HL-60 (cell line): ENCODE measurements around the gene NME1.
"Not testable (repeated sequence)": the region's sequence is repeated elsewhere in the genome, so short reads cannot be mapped to it uniquely, and the experiment has no call there.

Source experiments
- DNase-seq, 2 experiments: peaks; one replicate each; pipeline ENCODE4 v3.0.0-alpha.2; 2010 to 2020; ENCODE audit warnings: low read depth in 1 of 2, low spot score in 1 of 2
- H3K27ac ChIP-seq: fragments of 250-450 bp; sonication (Bioruptor Pico); replicated peaks from 2 replicates; pipeline ENCODE4 v1.5.1; 2020; ENCODE audit warnings: mild to moderate bottlenecking, moderate library complexity
- H3K27me3 ChIP-seq: fragments of 250-450 bp; sonication (Bioruptor Pico); 2 replicates; pipeline ENCODE4 v1.5.1; 2021; ENCODE audit warnings: mild to moderate bottlenecking, moderate library complexity; ENCODE audit not compliant: insufficient read depth, poor library complexity, severe bottlenecking
- H3K4me3 ChIP-seq: replicated peaks from 2 replicates; pipeline ENCODE4 v1.5.1; 2011; ENCODE audit warnings: mild to moderate bottlenecking, control low read depth, low read length; ENCODE audit not compliant: insufficient read depth
- GABPA ChIP-seq: IDR thresholded peaks from 2 replicates; pipeline ENCODE4 v1.6.1; 2012; ENCODE audit warnings: low read depth
- POLR2AphosphoS5 ChIP-seq: IDR thresholded peaks from 2 replicates; pipeline ENCODE4 v1.6.1; 2012; ENCODE audit warnings: low read depth
- SPI1 ChIP-seq: IDR thresholded peaks from 2 replicates; pipeline ENCODE4 v1.6.1; 2012; ENCODE audit warnings: low read depth, mild to moderate bottlenecking, borderline replicate concordance
- TF ChIP-seq, protein P1 (sequence below): IDR thresholded peaks from one replicate; pipeline ENCODE4 v1.5.1; 2011; ENCODE audit warnings: low read length, control low read depth, inconsistent platforms; ENCODE audit not compliant: insufficient read depth
- TF ChIP-seq, protein P2 (sequence below): IDR thresholded peaks from 2 replicates; pipeline ENCODE4 v1.6.1; 2012; ENCODE audit warnings: low read depth; ENCODE audit not compliant: insufficient replicate concordance

NME1 gene

DNA sequence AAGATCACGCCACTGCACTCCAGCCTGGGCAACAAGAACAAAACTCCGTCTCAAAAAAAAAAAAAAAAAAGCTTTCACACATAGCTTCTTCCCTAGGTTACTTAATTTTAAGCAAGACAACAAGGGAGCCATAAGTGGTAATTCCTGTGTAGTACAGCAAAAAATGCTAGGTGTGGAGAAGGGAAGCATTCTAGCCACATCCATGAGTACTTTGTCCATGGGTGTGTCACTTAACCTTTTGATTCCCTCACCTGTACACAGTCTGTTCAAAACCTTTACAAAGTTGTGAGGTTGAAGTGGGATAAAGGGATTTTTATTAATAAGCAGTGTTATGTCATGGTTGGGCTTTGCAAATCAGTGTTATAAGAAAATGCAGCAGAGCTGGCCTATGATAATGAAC, 17.4 kb downstream of the NME1 start:
- Histone ChIP-seq H3K27ac (no peak overlapping the region), H3K4me3 (no peak overlapping the region), H3K27me3 (no peaks in the 10 kb centered on the region)
- TF ChIP-seq, protein P1, sequence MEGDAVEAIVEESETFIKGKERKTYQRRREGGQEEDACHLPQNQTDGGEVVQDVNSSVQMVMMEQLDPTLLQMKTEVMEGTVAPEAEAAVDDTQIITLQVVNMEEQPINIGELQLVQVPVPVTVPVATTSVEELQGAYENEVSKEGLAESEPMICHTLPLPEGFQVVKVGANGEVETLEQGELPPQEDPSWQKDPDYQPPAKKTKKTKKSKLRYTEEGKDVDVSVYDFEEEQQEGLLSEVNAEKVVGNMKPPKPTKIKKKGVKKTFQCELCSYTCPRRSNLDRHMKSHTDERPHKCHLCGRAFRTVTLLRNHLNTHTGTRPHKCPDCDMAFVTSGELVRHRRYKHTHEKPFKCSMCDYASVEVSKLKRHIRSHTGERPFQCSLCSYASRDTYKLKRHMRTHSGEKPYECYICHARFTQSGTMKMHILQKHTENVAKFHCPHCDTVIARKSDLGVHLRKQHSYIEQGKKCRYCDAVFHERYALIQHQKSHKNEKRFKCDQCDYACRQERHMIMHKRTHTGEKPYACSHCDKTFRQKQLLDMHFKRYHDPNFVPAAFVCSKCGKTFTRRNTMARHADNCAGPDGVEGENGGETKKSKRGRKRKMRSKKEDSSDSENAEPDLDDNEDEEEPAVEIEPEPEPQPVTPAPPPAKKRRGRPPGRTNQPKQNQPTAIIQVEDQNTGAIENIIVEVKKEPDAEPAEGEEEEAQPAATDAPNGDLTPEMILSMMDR: no peak
- TF ChIP-seq GABPA: no peak
- TF ChIP-seq, protein P2, sequence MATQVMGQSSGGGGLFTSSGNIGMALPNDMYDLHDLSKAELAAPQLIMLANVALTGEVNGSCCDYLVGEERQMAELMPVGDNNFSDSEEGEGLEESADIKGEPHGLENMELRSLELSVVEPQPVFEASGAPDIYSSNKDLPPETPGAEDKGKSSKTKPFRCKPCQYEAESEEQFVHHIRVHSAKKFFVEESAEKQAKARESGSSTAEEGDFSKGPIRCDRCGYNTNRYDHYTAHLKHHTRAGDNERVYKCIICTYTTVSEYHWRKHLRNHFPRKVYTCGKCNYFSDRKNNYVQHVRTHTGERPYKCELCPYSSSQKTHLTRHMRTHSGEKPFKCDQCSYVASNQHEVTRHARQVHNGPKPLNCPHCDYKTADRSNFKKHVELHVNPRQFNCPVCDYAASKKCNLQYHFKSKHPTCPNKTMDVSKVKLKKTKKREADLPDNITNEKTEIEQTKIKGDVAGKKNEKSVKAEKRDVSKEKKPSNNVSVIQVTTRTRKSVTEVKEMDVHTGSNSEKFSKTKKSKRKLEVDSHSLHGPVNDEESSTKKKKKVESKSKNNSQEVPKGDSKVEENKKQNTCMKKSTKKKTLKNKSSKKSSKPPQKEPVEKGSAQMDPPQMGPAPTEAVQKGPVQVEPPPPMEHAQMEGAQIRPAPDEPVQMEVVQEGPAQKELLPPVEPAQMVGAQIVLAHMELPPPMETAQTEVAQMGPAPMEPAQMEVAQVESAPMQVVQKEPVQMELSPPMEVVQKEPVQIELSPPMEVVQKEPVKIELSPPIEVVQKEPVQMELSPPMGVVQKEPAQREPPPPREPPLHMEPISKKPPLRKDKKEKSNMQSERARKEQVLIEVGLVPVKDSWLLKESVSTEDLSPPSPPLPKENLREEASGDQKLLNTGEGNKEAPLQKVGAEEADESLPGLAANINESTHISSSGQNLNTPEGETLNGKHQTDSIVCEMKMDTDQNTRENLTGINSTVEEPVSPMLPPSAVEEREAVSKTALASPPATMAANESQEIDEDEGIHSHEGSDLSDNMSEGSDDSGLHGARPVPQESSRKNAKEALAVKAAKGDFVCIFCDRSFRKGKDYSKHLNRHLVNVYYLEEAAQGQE: no peak
- TF ChIP-seq SPI1: no peak
- TF ChIP-seq POLR2AphosphoS5: no peak
- no peak for DNase-seq

DNA sequence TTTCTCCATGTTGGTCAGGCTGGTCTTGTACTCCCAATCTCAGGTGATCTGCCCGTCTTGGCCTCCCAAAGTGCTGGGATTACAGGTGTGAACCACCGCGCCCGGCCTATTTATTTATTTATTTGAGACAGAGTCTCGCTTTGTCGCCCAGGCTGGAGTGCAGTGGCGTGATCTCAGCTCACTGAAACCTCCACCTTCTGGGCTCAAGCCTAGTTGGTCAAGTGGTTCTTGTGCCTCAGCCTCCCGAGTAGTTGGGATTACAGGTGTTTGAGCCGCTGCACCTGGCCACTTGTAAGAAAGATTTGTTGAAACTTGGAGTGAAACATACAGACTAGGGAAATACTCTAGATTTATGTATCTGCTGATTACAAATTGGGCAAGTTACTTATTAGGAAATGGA, 18.7 kb downstream of the NME1 start:
- H3K4me3 ChIP-seq, DNase-seq, H3K27me3 ChIP-seq, H3K27ac ChIP-seq: not testable (repeated sequence)

DNA sequence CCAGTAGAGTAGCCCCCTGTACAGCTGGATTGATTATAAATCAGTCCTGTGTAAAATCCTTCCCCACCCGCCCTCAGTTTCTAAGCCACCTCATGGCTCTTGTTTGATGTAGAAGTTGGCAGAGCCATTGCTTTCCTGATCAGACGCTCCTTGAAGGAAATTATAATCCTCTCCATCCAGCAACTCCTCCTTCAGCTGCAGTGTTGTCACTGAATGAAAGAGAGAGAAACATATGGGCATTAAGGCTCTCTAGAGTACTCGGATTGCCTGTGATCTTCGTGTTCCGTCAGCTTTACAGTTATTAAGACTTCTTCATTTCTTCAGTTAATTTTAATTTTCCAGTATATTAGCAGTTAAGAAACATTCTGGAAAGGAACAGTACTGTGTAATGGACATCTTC, 27.1 kb downstream of the NME1 start:
- H3K27me3 ChIP-seq: no peaks in the 10 kb centered on the region
- H3K4me3 ChIP-seq: no peak overlapping the region
- no peak for DNase-seq
- no peak overlapping the region for H3K27ac ChIP-seq
- TF ChIP-seq, protein P1: no peak
- TF ChIP-seq GABPA: no peak
- TF ChIP-seq, protein P2: no peak
- TF ChIP-seq SPI1: no peak
- TF ChIP-seq POLR2AphosphoS5: no peak

DNA sequence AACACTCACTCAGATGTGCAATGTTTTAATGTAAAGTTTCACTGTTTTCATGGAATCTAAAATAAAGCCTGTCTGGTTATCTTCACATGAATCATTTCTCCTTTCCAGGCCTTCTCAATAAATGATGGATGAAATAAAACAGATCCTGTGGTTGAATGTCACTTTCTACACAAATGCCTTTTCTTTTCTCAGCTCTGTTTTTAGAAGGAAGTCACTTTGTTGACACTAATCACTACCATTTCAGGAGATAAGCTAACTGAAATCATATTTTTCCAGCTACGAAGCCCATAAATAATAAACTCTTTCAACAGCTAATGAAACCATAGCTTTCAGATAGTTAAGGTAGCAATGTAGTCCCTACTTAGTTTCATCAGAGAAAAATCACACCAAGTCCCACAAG, 30.8 kb downstream of the NME1 start:
- no peak for DNase-seq
- H3K27ac ChIP-seq: no peak overlapping the region
- no peaks in the 10 kb centered on the region for H3K27me3 ChIP-seq
- TF ChIP-seq POLR2AphosphoS5: no peak
- TF ChIP-seq SPI1: no peak
- TF ChIP-seq GABPA: no peak
- H3K4me3 ChIP-seq: no peak overlapping the region

DNA sequence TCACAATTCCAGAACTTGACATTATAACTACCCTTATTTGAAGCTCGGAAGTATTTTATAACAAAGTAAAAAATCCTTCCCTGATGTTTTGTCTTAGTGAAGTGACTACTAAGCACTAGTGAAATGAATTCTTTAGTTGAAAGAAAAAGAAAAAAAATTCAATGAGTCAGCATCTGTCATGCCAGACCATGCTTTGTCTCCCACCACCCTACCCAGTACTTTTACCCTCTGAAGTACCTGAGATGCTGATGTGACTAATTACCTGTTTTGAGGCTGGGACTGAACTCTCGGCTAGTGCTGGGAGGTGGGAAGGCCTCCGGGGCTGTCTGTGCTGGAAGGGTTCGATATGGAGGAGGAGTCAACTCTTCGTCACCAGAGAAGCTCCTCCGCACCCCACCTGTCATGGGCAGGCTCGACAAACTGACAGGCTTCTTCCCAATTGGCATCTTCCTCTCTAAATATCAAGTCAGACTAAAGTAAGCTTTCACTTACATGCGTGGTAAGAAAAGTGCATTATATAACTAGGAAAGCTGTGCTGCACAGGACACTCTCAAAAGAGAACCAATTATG, 32.5 kb downstream of the NME1 start:
- no peak overlapping the region for H3K4me3 ChIP-seq
- H3K27me3 ChIP-seq: no peaks in the 10 kb centered on the region
- TF ChIP-seq, protein P2: no peak
- TF ChIP-seq POLR2AphosphoS5: no peak
- TF ChIP-seq, protein P1: no peak
- H3K27ac ChIP-seq: no peak overlapping the region
- no peak for DNase-seq
